NCI-H524 treated with DMSO at 0.1 percent for 48 hours (cell line): Measurements from ENCODE around the gene N4BP2L2.
A peak's percentile ranks its signal among the peaks of the same experiment; 100 is the strongest.
"Not testable (repeated sequence)": the region's sequence is repeated elsewhere in the genome, so short reads cannot be mapped to it uniquely, and the experiment has no call there.

ENCODE experiments used
- DNase-seq: peaks from one replicate; lab custom pipeline; 2025; lab: John Stamatoyannopoulos, UW

Gene N4BP2L2

DNA sequence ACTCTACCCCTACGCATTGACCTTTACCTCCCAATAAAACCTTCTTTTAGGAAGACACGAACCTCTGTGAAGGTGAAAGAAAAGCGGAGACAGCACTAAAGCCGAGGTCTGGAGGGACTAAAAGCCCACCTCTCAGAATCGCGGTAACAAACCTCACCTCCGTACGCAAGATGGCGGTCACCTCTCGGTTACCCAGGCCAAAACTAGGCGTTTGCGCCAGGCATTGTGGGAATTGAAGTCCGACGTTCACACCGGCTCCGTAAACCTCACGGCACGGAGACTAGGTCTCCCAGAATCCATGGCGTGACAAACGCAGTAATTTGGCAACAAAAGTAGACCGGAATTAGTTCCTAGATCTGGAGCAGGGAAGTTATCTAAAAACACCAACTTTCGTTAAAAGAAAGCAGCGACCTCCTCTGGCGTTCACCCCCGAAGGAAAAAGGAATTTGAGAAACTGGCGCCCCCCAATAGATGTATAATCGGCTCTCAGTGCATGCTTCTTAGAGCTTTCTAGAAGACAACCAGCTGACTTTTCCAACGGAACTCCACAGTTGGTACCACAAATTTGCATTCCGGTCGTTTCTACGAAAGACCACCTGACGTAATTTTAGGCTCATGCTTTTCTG lies at the start of gene N4BP2L2:
Gene N4BP2L2, minus strand, starts transcription at position 175 of the 626 bp plus-strand sequence. CDS start 1,768 bp downstream, outside the sequence.
- peak; percentile 79 for DNase-seq

DNA sequence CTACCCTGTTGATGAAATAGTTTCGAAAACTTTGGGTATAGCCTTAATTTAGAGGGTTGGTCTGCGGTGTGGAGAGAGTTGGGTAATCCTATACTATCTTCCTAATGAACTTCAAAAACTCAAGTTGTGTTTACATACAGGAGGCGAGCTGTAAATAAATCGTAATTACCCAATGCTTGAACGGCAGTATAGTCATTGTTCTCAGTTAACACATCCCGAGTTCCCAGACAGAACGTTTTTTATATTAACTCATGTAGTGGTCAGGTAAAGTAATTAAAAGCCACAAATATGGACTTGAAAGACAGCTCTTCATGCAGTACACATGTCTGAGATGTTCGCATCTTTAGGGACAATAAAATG lies 49.2 kb upstream of the N4BP2L2 start:
- DNase-seq: no peak

DNA sequence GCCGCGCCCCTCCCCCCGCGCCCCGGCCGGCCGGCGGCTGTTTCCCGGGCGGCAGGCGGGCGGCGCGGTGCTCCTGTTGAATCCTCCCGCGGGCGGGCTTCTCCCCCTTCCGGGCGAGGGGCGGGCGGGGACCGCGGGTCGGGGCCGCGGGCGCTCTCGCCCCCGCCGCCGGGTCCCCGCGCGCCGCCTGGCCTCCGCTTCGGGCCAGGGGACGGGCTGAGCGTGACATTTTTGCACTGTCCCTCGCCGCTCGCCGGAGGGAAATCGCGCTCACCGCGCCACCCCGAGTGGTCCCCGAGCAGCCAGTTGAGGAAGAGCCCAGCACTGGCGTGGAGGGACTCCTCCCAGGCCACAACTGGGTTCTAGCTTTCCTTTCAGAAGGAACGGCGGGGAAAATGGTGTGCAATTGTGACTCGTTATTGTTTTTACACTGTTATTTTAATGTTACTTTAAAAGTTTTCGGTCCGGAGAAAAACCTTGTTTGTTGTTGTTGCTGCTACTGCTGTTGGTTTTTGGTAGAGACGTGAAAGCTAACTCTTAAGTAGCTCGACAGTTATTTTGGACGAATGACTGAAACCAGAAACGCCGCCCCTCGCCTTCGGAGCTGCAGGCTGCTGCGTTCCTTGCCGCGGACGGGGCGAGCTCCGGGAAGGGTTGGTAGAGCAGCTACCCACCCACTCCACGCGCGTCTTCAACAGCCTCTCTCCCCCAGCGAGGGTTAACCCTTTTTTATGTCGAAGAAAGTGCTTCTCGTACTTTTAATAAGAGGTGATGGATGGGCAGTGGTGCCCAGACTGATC lies 48.6 kb upstream of the N4BP2L2 start:
- DNase-seq: no peak

DNA sequence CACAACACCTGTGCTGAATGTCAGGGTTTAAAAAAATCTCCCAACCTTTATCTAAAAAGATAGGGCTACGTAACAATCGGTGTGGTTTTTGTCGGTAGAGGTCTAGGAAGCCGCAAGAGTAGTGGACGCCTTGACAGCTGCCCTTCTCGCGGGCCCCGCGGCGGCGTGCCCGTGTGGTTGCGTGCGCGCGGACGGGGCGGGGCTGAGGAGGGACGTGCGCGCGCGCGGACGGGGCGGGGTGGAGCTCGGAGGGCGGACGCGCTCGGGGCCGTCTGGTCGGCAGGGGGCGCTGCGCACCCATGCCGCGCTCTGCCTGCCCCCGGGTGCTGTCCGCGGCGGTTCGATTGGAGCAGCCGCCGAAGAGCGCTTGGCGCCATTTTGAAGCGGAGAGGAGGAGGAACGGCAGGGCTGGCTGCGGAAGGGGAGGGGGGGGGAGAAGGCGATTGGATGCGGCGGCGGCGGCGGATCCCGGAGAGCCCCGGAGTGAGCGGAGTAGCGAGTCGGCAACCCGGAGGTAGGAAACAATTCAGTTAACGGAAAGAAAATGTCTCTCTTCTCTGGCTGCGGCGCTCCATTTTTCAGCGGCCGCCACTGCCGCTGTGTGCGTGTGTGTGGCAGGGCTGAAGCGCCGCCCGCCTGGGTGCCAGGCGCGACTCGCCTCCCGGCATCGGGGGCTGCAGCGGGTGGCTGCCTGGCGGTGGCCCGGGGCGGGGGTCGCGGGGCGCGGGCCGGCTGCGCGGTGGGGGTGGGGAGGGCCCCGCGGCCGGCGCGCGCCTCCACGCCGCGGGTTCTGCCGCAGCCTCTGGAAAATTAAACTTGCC lies 47.7 kb upstream of the N4BP2L2 start, which contains the start of gene PDS5B:
Gene PDS5B, plus strand, starts transcription at position 373 of the 821 bp plus-strand sequence. CDS start 62,321 bp downstream, outside the sequence.
- peak; percentile 62 for DNase-seq

DNA sequence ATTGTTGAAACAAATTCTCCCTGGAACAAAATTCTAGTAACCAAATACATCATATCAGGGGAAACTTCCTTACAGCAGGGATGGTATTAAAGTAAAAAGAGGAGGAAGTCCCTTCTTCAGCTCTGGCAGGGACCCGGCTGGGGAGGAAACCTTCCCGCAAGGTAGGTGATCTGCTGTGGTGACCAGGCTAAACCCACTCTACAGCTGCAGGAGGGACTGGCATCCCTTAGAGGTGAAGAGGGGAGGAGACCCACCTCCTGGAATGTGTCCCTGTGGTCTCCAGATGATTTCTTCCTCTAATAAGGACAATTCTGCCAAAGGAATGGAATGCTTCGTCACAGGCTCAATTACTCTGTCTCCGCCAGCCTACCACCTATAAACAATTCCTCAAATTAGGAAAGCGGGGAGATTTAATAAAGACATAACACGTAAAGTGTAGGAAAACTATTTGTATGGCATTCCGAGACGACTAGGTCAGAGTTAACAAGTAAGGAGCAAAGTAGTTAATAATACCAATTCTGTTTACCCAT lies 47.0 kb upstream of the N4BP2L2 start:
- no peak for DNase-seq

DNA sequence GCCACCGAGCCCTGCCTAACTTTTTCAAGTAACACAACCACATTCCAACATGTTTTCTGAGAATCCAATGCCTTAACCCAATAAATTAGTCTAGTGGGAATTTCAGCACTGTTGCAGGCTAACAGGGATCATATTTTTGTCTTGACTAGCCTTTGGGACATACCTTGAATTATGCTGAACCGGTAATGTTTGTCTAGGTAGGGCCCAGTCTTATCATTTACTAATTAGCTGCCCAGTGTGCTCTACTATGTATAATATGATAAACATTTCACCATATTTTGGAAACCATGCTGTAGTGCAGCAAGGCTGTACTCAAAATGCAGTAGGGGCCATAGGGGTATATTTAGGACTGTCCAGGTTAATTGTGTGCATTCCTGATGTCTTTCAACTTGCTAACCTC lies 44.4 kb upstream of the N4BP2L2 start:
- no peak for DNase-seq

DNA sequence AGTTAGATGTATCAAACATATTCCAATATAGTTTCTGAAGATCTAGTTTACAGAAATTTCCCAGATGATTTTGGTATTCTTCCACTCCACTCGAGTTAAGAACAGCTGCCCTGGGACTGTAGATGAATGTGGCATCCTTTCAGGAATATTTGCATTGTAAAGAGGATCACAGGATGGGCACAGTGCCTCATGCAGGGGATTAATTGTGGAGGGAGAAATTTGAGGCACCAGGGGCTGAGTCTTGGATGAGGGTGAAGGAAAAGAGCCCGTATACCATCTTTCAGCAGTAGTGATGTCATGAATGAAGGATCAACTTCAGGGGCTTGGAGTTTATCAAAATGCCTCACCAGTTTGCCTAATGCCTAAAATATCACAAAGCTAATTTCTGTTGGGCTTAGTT lies 43.7 kb upstream of the N4BP2L2 start:
- DNase-seq: no peak

DNA sequence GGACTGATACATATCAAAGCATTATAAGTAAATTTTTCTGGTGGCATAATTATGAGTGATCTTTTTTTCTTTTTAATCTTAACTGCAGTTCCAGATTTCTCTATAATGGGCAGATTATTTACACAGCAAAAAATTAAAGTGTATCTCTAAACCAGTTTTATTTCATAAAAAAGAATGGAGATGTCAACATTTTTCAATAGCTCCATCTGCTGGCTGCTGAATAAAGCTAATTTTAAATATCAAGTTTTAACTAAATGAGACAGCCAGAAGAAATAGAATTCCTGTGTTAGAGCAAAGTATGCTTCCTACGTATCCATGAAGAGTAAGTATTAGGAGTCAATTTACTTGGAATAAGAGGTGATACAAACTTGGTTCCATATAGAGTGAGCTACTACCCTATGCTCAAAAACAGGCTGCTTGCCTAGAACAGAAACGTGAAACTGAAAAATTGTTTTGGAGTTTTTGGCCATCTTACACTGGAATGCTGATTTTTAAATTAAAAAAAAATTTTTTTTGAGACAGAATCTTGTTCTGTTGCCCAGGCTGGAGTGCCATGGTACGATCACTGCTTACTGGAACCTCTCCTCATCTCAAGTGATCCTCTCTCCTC lies 42.7 kb upstream of the N4BP2L2 start:
- DNase-seq: no peak

DNA sequence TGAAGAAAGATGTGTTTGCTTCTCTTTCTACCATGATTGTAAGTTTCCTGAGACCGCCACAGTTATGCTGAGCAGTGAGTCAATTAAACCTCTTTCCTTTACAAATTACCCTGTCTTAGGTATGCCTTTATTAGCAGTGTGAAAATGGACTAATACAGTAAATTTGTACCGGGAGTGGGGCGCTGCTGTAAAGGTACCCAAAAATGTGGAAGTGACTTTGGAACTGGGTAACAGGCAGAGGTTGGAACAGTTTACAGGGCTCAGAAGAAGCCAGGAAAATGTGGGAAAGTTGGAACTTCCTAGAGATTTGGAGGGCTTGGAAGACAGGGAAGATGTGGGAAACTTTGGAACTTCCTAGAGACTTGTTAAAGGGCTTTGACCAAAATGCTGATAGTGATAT lies 38.4 kb upstream of the N4BP2L2 start:
- no peak for DNase-seq

DNA sequence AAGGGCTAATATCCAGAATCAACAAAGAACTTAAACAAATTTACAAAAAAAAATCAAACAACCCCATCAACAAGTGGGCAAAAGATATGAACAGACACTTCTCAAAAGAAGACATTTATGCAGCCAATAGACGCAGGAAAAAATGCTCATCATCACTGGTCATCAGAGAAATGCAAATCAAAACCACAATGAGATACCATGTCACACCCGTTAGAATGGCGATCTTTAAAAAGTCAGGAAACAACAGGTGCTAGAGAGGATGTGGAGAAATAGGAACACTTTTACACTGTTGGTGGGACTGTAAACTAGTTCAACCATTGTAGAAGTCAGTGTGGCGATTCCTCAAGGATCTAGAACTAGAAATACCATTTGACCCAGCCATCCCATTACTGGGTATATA lies 37.1 kb upstream of the N4BP2L2 start:
- DNase-seq: not testable (repeated sequence)

DNA sequence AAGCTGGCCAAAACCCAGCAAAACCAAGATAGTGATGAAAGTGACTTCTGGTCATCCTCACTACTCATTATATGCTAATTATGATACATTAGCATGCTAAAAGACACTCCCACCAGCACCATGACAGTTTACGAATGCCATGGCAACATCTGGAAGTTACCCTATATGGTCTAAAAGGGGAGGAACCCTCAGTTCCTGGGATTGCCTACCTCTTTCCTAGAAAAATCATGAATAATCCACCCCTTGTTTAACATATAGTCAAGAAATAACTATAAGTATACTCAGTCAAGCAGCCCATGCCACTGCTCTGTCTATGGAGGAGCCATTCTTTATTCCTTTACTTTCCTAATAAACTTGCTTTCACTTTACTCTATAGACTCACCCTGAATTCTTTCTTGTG lies 22.2 kb upstream of the N4BP2L2 start:
- not testable (repeated sequence) for DNase-seq

DNA sequence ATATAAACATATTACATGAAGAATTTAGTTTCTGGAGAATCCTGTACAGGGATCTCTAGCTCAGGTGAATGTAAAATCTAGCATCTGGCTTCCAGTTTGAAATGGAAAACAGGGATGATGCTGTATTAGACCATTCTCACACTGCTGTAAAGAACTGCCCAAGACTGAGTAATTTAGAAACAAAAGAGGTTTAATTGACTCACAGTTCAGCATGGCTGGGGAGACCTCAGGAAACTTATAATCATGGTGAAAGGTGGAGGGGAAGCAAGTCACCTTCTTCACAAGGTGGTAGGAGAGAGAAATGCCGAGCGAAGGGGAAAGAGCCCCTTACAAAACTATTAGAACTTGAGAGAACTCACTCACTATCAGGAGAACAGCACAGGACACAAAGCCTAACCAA lies 17.0 kb upstream of the N4BP2L2 start:
- no peak for DNase-seq

DNA sequence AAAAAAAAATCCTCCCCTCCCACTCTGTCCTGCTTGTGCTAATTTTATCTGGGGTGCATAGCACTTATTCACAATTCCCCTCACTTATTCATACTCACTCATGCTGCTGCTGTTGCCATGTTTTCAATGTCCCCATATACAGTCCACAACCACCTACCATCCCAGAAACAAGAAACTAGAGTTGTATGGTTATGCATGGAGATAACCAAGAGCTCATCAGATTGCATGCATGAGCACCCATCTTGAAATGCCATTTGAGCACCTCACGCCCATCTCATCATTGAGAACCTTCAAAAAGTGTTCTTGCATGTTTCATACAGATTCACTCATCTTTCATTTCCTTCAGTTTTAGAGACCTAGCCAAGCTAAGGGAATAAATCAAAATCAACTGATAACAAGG lies 15.1 kb upstream of the N4BP2L2 start:
- no peak for DNase-seq

DNA sequence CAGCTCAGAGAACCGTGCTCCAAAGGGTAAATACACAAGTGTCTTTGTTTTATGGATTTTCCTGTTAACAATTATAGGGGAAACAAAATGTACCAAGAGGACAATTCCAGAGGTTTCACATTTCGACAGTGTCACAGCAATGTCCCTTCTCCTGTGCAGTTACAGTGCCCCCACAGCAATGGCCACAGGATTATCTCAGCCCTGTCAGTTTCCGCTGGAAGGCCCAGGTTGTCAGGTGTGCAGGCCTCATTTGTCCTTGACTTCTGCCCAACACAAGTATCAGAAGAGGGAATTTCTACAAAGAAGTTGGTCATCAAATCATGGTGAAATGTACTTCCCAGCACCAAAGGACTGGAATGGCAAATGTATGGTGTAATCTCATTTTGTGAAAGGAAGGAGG lies 11.2 kb upstream of the N4BP2L2 start:
- no peak for DNase-seq

DNA sequence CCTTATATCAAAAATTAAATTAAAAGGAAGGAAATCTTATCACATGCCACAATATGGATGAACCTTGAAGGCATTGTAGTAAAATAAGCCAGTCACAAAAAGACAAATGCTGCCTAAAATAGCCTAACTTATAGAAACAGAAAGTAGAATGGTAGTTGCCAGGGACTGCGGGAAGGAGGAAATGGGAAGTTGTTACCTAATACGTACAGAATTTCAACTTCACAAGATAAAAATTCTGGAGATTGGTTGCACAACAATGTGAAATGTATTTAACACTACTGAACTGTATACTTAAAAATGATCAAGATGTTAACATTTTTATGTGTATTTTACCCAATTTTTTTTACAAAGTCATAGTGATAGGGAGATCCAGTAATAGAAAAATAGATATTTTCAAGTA lies 10.2 kb upstream of the N4BP2L2 start:
- DNase-seq: no peak

DNA sequence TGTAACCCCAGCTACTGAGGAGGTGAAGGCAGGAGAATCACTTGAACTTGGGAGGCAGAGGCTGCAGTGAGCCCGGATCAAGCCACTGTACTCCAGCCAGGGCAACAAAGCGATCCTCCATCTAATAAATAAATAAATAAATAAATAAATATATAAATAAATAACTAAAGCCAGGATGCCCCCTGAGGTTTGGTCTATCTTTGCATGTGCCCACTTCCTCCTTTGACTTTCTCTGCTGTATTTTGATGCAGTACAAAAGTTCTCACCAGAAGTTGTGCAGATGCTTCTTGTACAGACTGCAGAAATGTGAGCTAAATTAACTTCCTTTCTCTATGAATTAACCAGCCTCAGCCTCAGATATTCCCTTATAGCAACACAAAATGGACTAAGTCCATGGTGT lies 6.5 kb upstream of the N4BP2L2 start:
- no peak for DNase-seq

DNA sequence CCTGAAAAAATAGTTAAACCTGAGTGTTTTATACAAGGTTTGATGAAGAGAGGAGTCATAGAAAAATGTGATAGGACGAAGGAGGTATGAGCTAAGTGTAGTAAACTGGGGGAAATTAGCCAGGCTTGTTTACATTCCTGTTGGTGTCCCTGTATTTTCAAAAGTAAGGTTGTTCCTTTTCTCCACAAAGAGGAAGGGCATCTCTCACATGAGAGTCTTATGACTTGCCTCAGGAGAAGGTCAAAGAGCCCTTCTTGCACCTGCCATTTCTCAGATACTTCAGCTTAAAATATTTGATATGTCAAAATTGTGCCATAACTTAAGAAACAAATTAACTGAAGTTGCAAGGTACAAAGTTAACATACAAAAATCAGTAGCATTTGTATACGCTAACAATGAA lies 3.6 kb upstream of the N4BP2L2 start:
- no peak for DNase-seq

DNA sequence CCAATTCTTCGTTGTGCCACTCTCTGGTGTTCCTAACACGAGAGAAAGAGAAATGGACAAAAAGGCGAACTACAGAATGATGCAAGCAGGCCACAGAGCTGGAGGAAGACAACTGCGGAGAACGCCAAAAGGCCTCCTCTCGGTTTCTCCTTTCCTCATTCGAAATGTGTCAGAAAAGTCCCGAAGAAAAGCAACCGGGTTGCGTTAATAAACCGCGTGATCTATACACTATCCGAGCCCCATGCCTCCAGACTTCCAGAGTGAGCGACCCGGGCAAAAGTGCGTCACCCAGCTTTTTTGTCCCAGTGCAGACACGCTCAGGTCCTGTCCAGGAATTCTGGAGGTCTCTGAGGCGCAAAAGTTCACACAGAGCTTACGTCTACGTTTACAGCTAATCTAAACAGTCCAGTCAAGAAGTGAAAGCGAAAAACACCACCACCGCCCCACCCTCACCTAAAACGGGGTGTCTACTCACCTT lies 413 bp downstream of the N4BP2L2 start:
- no peak for DNase-seq

DNA sequence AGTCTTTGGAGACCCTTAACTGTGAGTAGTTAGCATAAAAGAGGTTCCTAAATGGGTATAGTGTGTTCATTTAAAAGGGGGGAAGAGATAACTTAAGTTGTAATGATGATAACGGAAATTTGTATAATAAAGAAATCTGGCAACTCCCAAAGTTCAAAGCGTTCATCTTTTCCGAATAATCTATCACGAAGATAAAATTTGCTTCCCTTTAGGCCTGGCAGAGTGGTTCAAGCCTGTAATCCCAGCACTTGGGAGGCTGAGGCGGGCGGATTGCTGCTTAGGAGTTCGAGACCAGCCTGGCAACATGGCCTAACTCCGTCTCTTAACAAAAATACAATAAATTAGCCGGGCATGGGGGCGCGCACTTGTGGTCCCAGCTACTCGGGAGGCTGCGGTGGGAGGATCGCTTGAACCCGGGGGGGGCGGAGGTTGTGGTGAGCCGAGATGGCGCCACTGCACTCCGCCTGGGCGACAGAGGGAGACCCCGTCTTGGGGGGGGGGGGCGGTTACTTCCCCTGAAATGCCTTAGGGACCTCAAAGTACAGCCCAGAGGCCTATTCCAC lies 934 bp downstream of the N4BP2L2 start:
- DNase-seq: no peak

DNA sequence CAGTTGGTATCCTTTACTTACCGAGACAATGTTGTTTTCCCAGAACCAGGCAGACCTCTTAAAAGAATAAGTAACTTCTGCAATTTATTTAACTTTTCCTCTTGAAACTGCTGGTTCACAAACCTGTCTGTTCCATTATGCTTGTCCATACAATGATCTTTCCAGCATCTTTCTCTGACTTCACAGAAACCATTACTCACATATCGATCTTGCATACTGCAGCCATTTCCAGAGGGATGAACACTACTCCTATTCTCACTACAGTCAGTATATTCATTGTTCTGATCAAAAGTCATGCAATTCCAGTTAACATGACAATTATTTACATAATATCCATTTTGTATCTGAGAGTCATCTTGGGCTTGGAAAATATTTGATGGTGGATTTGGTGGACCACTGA lies 2.8 kb downstream of the N4BP2L2 start:
- no peak for DNase-seq

DNA sequence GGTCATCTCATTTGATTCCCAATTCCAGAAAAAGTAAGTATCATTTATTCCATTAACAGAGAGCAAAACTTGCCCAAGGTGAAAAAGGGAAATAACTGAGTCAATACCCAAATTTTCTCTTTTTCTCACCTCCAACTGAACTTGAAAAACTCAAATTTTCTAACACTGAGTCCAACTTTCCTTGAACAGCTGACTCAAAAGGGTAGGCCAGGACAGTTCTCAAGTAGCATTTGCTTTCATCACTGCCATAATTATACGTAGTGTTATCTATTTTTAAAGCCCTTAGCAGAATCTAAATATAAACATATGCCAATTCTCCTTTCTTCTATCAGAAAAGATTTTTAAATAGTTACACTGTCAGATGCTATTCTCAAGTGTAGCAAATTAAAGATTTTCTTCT lies 3.5 kb downstream of the N4BP2L2 start:
- DNase-seq: no peak

DNA sequence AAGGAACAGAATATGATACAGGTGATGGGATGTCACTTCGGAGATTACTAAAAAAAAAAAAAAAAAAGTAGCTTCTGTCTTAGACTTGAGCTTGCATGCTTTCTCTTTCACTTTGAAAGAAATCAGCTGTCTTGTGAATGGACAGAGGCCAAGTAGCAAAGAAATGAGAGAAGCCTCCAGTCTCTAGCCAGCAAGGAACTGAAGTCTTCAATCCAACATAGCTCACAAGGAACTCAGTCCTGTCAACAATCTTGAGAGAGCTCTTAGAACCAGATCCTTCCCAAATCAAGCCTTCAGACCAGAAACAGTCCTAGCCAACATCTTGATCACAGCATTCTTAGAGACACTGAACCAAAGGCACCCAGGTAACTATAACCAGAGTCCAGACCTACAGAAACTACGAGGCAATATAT lies 7.7 kb downstream of the N4BP2L2 start:
- DNase-seq: no peak
